Esophagus (tissue), 2 donors: Measurements from ENCODE around the gene GTF3C5. TPM values are rescaled to one million over a fixed set of nuclear protein-coding genes. Genes with fewer than 3 reads are reported as not detected.
A peak's percentile ranks its signal among the peaks of the same experiment; 100 is the strongest.

ENCODE experiments used
- H3K27ac ChIP-seq, 2 donors: one replicate each; pipeline ENCODE4 v1.5.1; 2013; ENCODE audit warnings: low read depth in 2 of 2, mild to moderate bottlenecking in 2 of 2, inconsistent platforms in 1 of 2, low read length in 1 of 2, moderate library complexity in 1 of 2
- H3K27me3 ChIP-seq, 2 donors: one replicate each; pipeline ENCODE4 v1.6.1; 2013; ENCODE audit warnings: low read length in 2 of 2, control low read depth in 1 of 2, mild to moderate bottlenecking in 1 of 2; ENCODE audit not compliant: insufficient read depth in 2 of 2, control insufficient read depth in 1 of 2
- H3K36me3 ChIP-seq, 2 donors: one replicate each; pipeline ENCODE4 v1.6.1; 2013; ENCODE audit warnings: low read length in 1 of 2; ENCODE audit not compliant: control insufficient read depth in 2 of 2, insufficient read depth in 2 of 2
- H3K4me1 ChIP-seq, 2 donors: one replicate each; pipeline ENCODE4 v1.6.1; 2013; ENCODE audit warnings: low read length in 1 of 2; ENCODE audit not compliant: control insufficient read depth in 2 of 2, insufficient read depth in 2 of 2
- H3K4me3 ChIP-seq, 2 donors: one replicate each; pipeline ENCODE4 v1.5.1; 2013; ENCODE audit warnings: low read length in 2 of 2, mild to moderate bottlenecking in 2 of 2, low read depth in 1 of 2, moderate library complexity in 1 of 2
- H3K9me3 ChIP-seq, 2 donors: one replicate each; pipeline ENCODE4 v1.6.1; 2013; ENCODE audit warnings: mild to moderate bottlenecking in 2 of 2, low read depth in 1 of 2, low read length in 1 of 2, moderate library complexity in 1 of 2; ENCODE audit not compliant: control insufficient read depth in 2 of 2, insufficient read depth in 1 of 2
- WGBS, 2 donors: extraction: QIAGEN DNeasy Blood & Tissue Kit; methylation state at CpG; one replicate each; pipeline ENCODE4 v1.1.7; 2013; 5-methylcytosine and 5-hydroxymethylcytosine counted together
- polyA plus RNA-seq, 2 donors: library from polyadenylated mRNA; stranded (reverse); fragments of 200-250 nt; gene quantifications; one replicate each; pipeline ENCODE4 v1.2.3, GENCODE V29; 2013
- donor health status: healthy with polysubstance abuse.
- donor health status: Bipolar disorder and iron deficiency.

GTF3C5 gene
- polyA plus RNA-seq, 2 donors: 46.3 to 64.0 TPM

DNA sequence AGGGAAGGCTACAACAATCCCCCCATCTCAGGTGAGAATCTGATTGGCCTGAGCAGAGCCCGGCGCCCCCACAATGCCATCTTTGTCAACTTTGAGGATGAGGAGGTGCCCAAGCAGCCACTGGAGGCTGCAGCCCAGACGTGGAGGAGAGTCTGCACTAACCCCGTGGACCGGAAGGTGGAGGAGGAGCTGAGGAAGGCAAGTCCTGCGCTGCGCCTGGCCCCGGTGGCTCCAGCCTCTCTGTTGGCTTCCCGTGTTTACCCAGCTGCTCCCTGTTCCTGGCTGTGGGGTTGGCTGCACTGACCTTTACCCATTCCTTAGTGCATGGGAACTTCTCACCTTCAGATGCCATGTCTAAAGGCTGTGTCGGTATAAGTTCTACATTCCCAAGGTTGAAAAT lies 20.0 kb downstream of the GTF3C5 start:
- no peak overlapping the region for H3K27ac ChIP-seq
- 74 to 86% methylated on average over 10 of the region's 10 CpGs for WGBS, 2 donors

GRCh38 chr9:133051281-133051900 lies 20.6 kb downstream of the GTF3C5 start:
- H3K27me3 ChIP-seq: no peaks in the 10 kb centered on the region
- H3K4me3 ChIP-seq: no peak overlapping the region
- H3K4me1 ChIP-seq: peaks cover 0 to 8% of the 10 kb centered on the region in 2 donors
- no peaks in the 10 kb centered on the region for H3K9me3 ChIP-seq
- 79 to 93% methylated on average over 20 of the region's 20 CpGs for WGBS, 2 donors
- H3K27ac ChIP-seq: no peak overlapping the region
- H3K36me3 ChIP-seq: peaks cover 13 to 47% of the 10 kb centered on the region in 2 donors

More for the DNA sequence above, 20.0 kb downstream of the GTF3C5 start:
- Histone ChIP-seq H3K36me3 (peaks cover 13 to 47% of the 10 kb centered on the region in 2 donors), H3K27me3 (no peaks in the 10 kb centered on the region), H3K4me1 (peaks cover 0 to 4% of the 10 kb centered on the region in 2 donors), H3K4me3 (no peak overlapping the region), H3K9me3 (no peaks in the 10 kb centered on the region)

DNA sequence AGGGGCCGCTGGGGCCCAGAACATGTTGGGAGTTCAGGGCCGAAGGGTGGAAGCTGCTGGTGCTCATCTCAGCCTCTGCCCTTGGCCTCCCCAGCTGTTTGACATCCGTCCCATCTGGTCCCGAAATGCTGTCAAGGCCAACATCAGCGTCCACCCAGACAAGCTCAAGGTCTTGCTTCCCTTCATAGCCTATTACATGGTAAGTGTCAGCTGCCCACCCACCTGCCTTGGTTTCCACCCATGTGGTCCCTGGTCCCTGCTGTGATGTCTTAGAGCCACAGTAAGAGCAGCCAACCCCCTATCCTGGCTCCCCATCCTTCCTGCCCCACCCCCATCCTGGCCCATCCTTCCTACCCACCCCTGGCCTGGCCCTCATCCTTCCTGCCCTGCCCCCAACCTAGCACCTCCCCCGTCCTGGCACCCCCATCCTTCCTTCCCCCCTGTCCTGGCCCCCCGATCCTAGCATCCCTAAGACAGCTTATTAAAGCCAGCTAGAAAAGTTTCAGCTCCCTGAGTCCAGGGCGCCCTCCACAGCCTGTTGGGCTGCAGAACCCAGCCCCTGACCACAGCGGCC lies 21.3 kb downstream of the GTF3C5 start:
- no peaks in the 10 kb centered on the region for H3K9me3 ChIP-seq
- peaks cover 8 to 46% of the 10 kb centered on the region in 2 donors for H3K36me3 ChIP-seq
- H3K27ac ChIP-seq: no peak overlapping the region
- peaks cover 4 to 11% of the 10 kb centered on the region in 2 donors for H3K4me1 ChIP-seq
- no peak overlapping the region for H3K4me3 ChIP-seq
- H3K27me3 ChIP-seq: no peaks in the 10 kb centered on the region
- WGBS, 2 donors: 84 to 91% methylated on average over 9 of the region's 9 CpGs

- Histone ChIP-seq H3K27ac (no peak overlapping the region), H3K36me3 (peaks cover 8 to 49% of the 10 kb centered on the region in 2 donors)
These were observed 23.5 kb downstream of the GTF3C5 start for GRCh38 chr9:133054194-133054890.

GRCh38 chr9:133054966-133055365 lies 24.2 kb downstream of the GTF3C5 start:
- 59 to 84% methylated on average over 16 of the region's 16 CpGs for WGBS, 2 donors
- Histone ChIP-seq H3K36me3 (peaks cover 5 to 49% of the 10 kb centered on the region in 2 donors), H3K27me3 (no peaks in the 10 kb centered on the region), H3K4me1 (peaks cover 6 to 26% of the 10 kb centered on the region in 2 donors), H3K27ac (no peak overlapping the region), H3K4me3 (no peak overlapping the region), H3K9me3 (no peaks in the 10 kb centered on the region)

More at GRCh38 chr9:133054194-133054890, 23.5 kb downstream of the GTF3C5 start:
- 81 to 90% methylated on average over 24 of the region's 24 CpGs for WGBS, 2 donors
- H3K9me3 ChIP-seq: no peaks in the 10 kb centered on the region
- H3K4me3 ChIP-seq: no peak overlapping the region
- no peaks in the 10 kb centered on the region for H3K27me3 ChIP-seq
- H3K4me1 ChIP-seq: peaks cover 6 to 23% of the 10 kb centered on the region in 2 donors

- peaks cover 3 to 46% of the 10 kb centered on the region in 2 donors for H3K36me3 ChIP-seq
- peak overlapping the region; percentile 75 to 89 for H3K27ac ChIP-seq
- H3K4me3 ChIP-seq: no peak overlapping the region
- peaks cover 6 to 26% of the 10 kb centered on the region in 2 donors for H3K4me1 ChIP-seq
- H3K27me3 ChIP-seq: no peaks in the 10 kb centered on the region
- no peaks in the 10 kb centered on the region for H3K9me3 ChIP-seq
- WGBS, 2 donors: 83 to 91% methylated on average over 17 of the region's 17 CpGs
These were observed 25.1 kb downstream of the GTF3C5 start for GRCh38 chr9:133055788-133056420.

GRCh38 chr9:133056533-133056932 lies 25.7 kb downstream of the GTF3C5 start:
- WGBS, 2 donors: 51 to 62% methylated on average over 13 of the region's 13 CpGs
- peaks cover 10 to 29% of the 10 kb centered on the region in 2 donors for H3K4me1 ChIP-seq
- peak overlapping the region; percentile 89 to 92 for H3K27ac ChIP-seq
- no peaks in the 10 kb centered on the region for H3K27me3 ChIP-seq
- no peaks in the 10 kb centered on the region for H3K9me3 ChIP-seq
- peaks cover 3 to 40% of the 10 kb centered on the region in 2 donors for H3K36me3 ChIP-seq
- no peak overlapping the region for H3K4me3 ChIP-seq

- peaks cover 10 to 29% of the 10 kb centered on the region in 2 donors for H3K4me1 ChIP-seq
- no peaks in the 10 kb centered on the region for H3K27me3 ChIP-seq
- no peaks in the 10 kb centered on the region for H3K9me3 ChIP-seq
- WGBS, 2 donors: 44 to 47% methylated on average over 8 of the region's 8 CpGs
- peak overlapping the region; percentile 89 to 92 for H3K27ac ChIP-seq
- H3K4me3 ChIP-seq: no peak overlapping the region
- peaks cover 3 to 36% of the 10 kb centered on the region in 2 donors for H3K36me3 ChIP-seq
These were observed 26.2 kb downstream of the GTF3C5 start for GRCh38 chr9:133057006-133057405.

DNA sequence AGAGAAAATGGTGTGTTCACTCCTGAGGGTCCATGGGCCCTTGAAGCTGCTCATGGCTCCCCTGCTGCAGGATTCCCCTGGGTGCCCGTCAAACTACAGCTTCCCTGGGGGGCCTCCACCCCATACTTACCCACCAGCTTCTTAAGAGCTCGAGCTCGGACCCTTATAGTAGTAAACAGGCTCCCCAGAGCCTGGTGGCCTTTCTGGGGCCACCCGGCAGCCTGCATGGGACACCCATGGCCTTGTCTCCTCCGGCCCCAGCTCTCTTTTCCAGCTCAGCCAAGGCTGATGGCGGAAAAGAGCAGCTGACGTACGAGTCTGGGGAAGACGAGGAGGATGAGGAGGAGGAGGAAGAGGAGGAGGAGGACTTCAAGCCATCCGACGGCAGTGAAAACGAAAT lies 26.8 kb downstream of the GTF3C5 start:
- 89 to 93% methylated on average over 12 of the region's 12 CpGs for whole genome bisulfite sequencing, 2 donors
- H3K27ac ChIP-seq: peak overlapping the region; percentile 89 to 92
- H3K36me3 ChIP-seq: peaks cover 3 to 34% of the 10 kb centered on the region in 2 donors
- peaks cover 10 to 29% of the 10 kb centered on the region in 2 donors for H3K4me1 ChIP-seq
- no peaks in the 10 kb centered on the region for H3K27me3 ChIP-seq
- H3K4me3 ChIP-seq: no peak overlapping the region
- no peaks in the 10 kb centered on the region for H3K9me3 ChIP-seq
